ENCODE measurements around the gene APEX2.

The APEX2 gene

DNA sequence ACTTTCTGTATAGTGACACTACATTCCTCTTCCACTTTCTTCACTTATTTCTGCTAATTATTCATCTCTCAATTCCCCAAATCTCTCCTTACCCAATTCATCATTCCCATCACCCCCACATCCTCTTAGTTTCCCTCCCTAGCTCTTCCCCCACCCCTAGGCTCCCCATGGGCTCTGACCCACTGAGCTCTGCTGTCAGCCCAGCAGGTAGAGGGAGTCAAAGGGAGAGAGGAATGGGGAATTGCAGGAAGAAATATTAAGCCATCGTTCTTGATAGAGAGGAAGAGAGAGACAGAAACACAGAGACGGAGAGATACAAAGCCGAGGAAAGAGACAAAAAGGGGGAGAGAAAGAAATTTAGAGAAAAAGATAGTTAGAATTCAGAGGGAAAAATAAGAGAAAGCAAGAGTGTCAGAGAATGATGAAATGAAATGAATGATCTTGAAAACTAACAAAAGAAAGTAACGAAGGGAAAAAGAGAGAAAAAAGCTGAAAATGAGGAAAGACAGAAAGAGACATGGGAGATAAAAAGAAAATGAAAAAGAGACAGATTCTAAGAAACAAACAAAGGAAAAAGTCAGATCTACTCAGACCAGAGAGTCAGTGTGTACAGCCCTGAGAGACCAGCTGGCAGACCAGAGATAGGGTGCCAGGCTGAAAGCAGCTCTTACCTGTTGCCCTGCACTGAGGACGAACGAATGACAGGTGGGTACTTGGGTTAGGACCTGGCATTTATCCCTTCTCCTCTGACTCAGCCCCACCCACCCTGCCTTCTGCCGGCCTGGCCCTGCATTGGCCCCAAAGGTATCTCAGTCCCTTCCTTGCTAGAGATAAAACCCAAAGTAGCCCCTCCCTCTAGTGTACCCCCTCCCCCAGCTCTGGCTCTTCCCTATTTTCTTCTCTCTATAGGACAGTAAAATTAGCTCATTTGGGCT is 30.4 kb downstream of the APEX2 start, which contains the start of gene ALAS2:
Gene ALAS2 (minus strand): TSS at position 707 of the 935 bp plus-strand sequence. CDS start 4,977 bp downstream, outside the sequence.
- Histone ChIP-seq H3K4me3 (ENCODE audit: low read depth in 1 of 2, low read length in 2 of 2) (no peak within 1 kb of the TSS), H3K79me2 (ENCODE audit: insufficient read depth, low read length) (no peaks in the 10 kb centered on the region), H3K27ac (ENCODE audit: low read length) (no peak within 1 kb of the TSS), H3K9me3 (ENCODE audit: insufficient read depth, low read length, severe bottlenecking) (no peaks in the 10 kb centered on the region), H4K20me1 (ENCODE audit: insufficient read depth, low read length) (no peaks in the 10 kb centered on the region), H3K4me1 (ENCODE audit: insufficient read depth, low read length) (no peaks in the 10 kb centered on the region), H2AFZ (ENCODE audit: low read depth, low read length) (no peak within 1 kb of the TSS), H3K36me3 (ENCODE audit: insufficient read depth, low read length) (no peaks in the 10 kb centered on the region), H3K9ac (ENCODE audit: low read depth, low read length) (no peak within 1 kb of the TSS), H3K4me2 (ENCODE audit: insufficient read depth, low read length) (no peak within 1 kb of the TSS), H3K27me3 (ENCODE audit: insufficient read depth, low read length, poor library complexity) (no peaks in the 10 kb centered on the region)
- no peak for TF ChIP-seq EZH2 (IDR thresholded peaks at IDR 0.05; ENCODE audit: borderline replicate concordance, low read depth, low read length, severe bottlenecking)
- TF ChIP-seq, protein P1, sequence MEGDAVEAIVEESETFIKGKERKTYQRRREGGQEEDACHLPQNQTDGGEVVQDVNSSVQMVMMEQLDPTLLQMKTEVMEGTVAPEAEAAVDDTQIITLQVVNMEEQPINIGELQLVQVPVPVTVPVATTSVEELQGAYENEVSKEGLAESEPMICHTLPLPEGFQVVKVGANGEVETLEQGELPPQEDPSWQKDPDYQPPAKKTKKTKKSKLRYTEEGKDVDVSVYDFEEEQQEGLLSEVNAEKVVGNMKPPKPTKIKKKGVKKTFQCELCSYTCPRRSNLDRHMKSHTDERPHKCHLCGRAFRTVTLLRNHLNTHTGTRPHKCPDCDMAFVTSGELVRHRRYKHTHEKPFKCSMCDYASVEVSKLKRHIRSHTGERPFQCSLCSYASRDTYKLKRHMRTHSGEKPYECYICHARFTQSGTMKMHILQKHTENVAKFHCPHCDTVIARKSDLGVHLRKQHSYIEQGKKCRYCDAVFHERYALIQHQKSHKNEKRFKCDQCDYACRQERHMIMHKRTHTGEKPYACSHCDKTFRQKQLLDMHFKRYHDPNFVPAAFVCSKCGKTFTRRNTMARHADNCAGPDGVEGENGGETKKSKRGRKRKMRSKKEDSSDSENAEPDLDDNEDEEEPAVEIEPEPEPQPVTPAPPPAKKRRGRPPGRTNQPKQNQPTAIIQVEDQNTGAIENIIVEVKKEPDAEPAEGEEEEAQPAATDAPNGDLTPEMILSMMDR (IDR thresholded peaks at IDR 0.05; ENCODE audit: borderline replicate concordance, extremely low read depth, low read length, poor library complexity, severe bottlenecking), result no peak
- no peak for ATAC-seq (ENCODE audit: insufficient read depth, low read depth)
- no peak for DNase-seq

- H2AFZ ChIP-seq (ENCODE audit: low read depth, low read length), result no peak overlapping the region
- no peaks in the 10 kb centered on the region for H3K27me3 ChIP-seq (ENCODE audit: insufficient read depth, low read length, poor library complexity)
- H3K4me2 ChIP-seq (ENCODE audit: insufficient read depth, low read length), result no peak overlapping the region
- ATAC-seq (ENCODE audit: insufficient read depth, low read depth) (no peak), DNase-seq (no peak)
- H3K79me2 ChIP-seq (ENCODE audit: insufficient read depth, low read length), result no peaks in the 10 kb centered on the region
- H4K20me1 ChIP-seq (ENCODE audit: insufficient read depth, low read length), result no peaks in the 10 kb centered on the region
- no peaks in the 10 kb centered on the region for H3K9me3 ChIP-seq (ENCODE audit: insufficient read depth, low read length, severe bottlenecking)
- no peaks in the 10 kb centered on the region for H3K4me1 ChIP-seq (ENCODE audit: insufficient read depth, low read length)
- no peak overlapping the region for H3K4me3 ChIP-seq (ENCODE audit: low read depth in 1 of 2, low read length in 2 of 2)
- no peaks in the 10 kb centered on the region for H3K36me3 ChIP-seq (ENCODE audit: insufficient read depth, low read length)
- no peak overlapping the region for H3K27ac ChIP-seq (ENCODE audit: low read length)
- no peak overlapping the region for H3K9ac ChIP-seq (ENCODE audit: low read depth, low read length)
- TF ChIP-seq EZH2 (IDR thresholded peaks at IDR 0.05; ENCODE audit: borderline replicate concordance, low read depth, low read length, severe bottlenecking), result no peak
- TF ChIP-seq, protein P1 (IDR thresholded peaks at IDR 0.05; ENCODE audit: borderline replicate concordance, extremely low read depth, low read length, poor library complexity, severe bottlenecking), result no peak
Observed at GRCh38 chrX:55033429-55033828, 33.3 kb downstream of the APEX2 start.

GRCh38 chrX:55039471-55039870 is 39.3 kb downstream of the APEX2 start:
- TF ChIP-seq EZH2 (IDR thresholded peaks at IDR 0.05; ENCODE audit: borderline replicate concordance, low read depth, low read length, severe bottlenecking), result no peak
- TF ChIP-seq, protein P1 (IDR thresholded peaks at IDR 0.05; ENCODE audit: borderline replicate concordance, extremely low read depth, low read length, poor library complexity, severe bottlenecking), result no peak
- Histone ChIP-seq H3K9me3 (ENCODE audit: insufficient read depth, low read length, severe bottlenecking) (no peaks in the 10 kb centered on the region), H3K9ac (ENCODE audit: low read depth, low read length) (no peak overlapping the region), H4K20me1 (ENCODE audit: insufficient read depth, low read length) (no peaks in the 10 kb centered on the region), H3K4me3 (ENCODE audit: low read depth in 1 of 2, low read length in 2 of 2) (no peak overlapping the region), H2AFZ (ENCODE audit: low read depth, low read length) (no peak overlapping the region), H3K27me3 (ENCODE audit: insufficient read depth, low read length, poor library complexity) (no peaks in the 10 kb centered on the region), H3K36me3 (ENCODE audit: insufficient read depth, low read length) (no peaks in the 10 kb centered on the region), H3K4me1 (ENCODE audit: insufficient read depth, low read length) (no peaks in the 10 kb centered on the region), H3K4me2 (ENCODE audit: insufficient read depth, low read length) (no peak overlapping the region), H3K27ac (ENCODE audit: low read length) (no peak overlapping the region), H3K79me2 (ENCODE audit: insufficient read depth, low read length) (no peaks in the 10 kb centered on the region)
- no peak for ATAC-seq (ENCODE audit: insufficient read depth, low read depth)
- DNase-seq, result no peak

Measured in DND-41 (cell line).